Panc1 (cell line): Measurements from ENCODE around the gene SLC30A1.

Source experiments
- POLR2AphosphoS5 ChIP-seq: IDR thresholded peaks from 2 replicates; pipeline ENCODE4 v1.6.1; 2012; ENCODE audit warnings: mild to moderate bottlenecking, low read depth, low read length, moderate library complexity
- SIN3A ChIP-seq: IDR thresholded peaks from 2 replicates; pipeline ENCODE4 v1.6.1; 2012; ENCODE audit warnings: low read depth, mild to moderate bottlenecking, low read length, moderate library complexity, borderline replicate concordance; ENCODE audit not compliant: insufficient read depth
- TF ChIP-seq, protein P1 (sequence below): fragments of 450-650 bp; IDR thresholded peaks from 2 replicates; pipeline ENCODE4 v1.5.1; 2017; ENCODE audit warnings: mild to moderate bottlenecking

DNA sequence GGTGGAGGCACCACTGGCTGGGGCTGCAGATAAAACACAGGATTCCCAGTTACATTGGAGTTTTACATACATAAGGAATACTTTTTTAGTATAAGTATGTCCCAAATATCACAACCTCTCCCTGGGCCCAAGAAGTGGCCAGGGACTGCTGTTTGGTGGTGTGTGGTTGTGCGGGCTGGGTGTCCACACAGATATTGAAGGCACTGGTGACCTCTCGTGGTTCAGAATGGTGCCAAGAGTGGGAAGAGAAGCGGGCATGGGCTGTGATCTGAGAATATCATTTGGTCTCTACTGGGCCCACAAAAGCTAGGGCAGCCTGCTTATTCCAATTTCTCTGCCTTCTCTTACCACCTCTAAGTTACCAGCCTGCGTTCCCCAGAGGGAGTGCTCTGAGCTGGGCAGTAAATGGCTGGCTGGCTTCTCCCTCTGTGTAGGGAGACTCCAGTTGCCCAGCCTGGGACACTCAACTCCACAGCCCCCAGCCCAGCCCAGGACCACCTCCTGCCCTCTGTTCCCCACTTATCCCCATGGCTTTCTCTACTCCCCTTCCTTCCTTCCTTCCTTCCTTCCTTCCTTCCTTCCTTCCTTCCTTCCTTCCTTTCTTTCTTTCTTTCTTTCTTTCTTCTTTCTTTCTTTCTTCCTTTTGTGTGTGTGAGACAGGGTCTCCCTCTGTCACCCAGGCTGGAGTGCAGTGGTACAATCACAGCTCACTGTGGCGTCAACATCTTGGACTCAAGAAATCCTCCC lies 44.2 kb downstream of the SLC30A1 start:
- TF ChIP-seq, protein P1, sequence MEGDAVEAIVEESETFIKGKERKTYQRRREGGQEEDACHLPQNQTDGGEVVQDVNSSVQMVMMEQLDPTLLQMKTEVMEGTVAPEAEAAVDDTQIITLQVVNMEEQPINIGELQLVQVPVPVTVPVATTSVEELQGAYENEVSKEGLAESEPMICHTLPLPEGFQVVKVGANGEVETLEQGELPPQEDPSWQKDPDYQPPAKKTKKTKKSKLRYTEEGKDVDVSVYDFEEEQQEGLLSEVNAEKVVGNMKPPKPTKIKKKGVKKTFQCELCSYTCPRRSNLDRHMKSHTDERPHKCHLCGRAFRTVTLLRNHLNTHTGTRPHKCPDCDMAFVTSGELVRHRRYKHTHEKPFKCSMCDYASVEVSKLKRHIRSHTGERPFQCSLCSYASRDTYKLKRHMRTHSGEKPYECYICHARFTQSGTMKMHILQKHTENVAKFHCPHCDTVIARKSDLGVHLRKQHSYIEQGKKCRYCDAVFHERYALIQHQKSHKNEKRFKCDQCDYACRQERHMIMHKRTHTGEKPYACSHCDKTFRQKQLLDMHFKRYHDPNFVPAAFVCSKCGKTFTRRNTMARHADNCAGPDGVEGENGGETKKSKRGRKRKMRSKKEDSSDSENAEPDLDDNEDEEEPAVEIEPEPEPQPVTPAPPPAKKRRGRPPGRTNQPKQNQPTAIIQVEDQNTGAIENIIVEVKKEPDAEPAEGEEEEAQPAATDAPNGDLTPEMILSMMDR: no peak
- TF ChIP-seq POLR2AphosphoS5 (no peak), SIN3A (no peak)
